K562 (cell line): Measurements from ENCODE around the gene RASSF7.
"Not testable (repeated sequence)": the region's sequence is repeated elsewhere in the genome, so short reads cannot be mapped to it uniquely, and the experiment has no call there.

Experiments used
- NR2C2 ChIP-seq, 2 experiments: fragments of 200-800 bp in 1 of 2; sonication (Bioruptor generic) in 1 of 2; sonication (generic) in 1 of 2; formaldehyde crosslinking in 1 of 2; IDR thresholded peaks; 2 replicates each; pipeline versions ENCODE4 v1.6.1 to v1.8.0; 2016 to 2022; ENCODE audit warnings: mild to moderate bottlenecking in 1 of 2, missing compliant biosample characterization in 1 of 2, missing genetic modification characterization in 1 of 2, missing genetic modification reagents in 1 of 2
- PKNOX1 ChIP-seq: fragments of 450-650 bp; IDR thresholded peaks from 2 replicates; pipeline ENCODE4 v1.6.1; 2016
- POLR2AphosphoS5 ChIP-seq: IDR thresholded peaks from 2 replicates; pipeline ENCODE4 v1.6.1; 2011; ENCODE audit warnings: mild to moderate bottlenecking, low read depth, low read length, moderate library complexity; ENCODE audit not compliant: control insufficient read depth, insufficient read depth
- REST ChIP-seq, 2 experiments: fragments of 450-650 bp; formaldehyde crosslinking in 1 of 2; IDR thresholded peaks; 2 replicates each; pipeline versions ENCODE4 v1.4.0 to v1.6.1; 2014 to 2020; ENCODE audit warnings: mild to moderate bottlenecking in 2 of 2, borderline replicate concordance in 1 of 2, low read depth in 1 of 2
- RFX5 ChIP-seq: IDR thresholded peaks from 2 replicates; pipeline ENCODE4 v1.6.1; 2011; ENCODE audit warnings: low read depth, mild to moderate bottlenecking, improper control_type of control experiment, low read length

- TF ChIP-seq RFX5; NR2C2 (CRISPR knock-in tag; IDR thresholded peaks at IDR 0.05); NR2C2 (tag; IDR thresholded peaks at IDR 0.05); POLR2AphosphoS5; PKNOX1; REST (IDR thresholded peaks at IDR 0.05; ENCODE audit: borderline replicate concordance); REST (CRISPR knock-in tag; IDR thresholded peaks at IDR 0.05; ENCODE audit: low read depth): not testable (repeated sequence)
Measured at GRCh38 chr11:516918-517685, 43.7 kb upstream of the RASSF7 start.
